Stomach (tissue), 9 donors: ENCODE results near the gene RERE. TPM values are rescaled to one million over a fixed set of nuclear protein-coding genes. Genes with fewer than 3 reads are reported as not detected.
A peak's percentile ranks its signal among the peaks of the same experiment; 100 is the strongest.

Experiments
- DNase-seq, 2 donors: peaks; one replicate each; pipeline versions ENCODE4 v3.0.0 to v3.0.0-alpha.2; 2013 to 2019
- H3K27ac ChIP-seq, 5 donors: fragments of 200-600 bp in 4 of 5; sonication (generic) in 4 of 5; one replicate each; pipeline ENCODE4 v1.5.1; 2013 to 2019; ENCODE audit warnings: mild to moderate bottlenecking in 1 of 5, moderate library complexity in 1 of 5
- H3K27me3 ChIP-seq, 3 donors: fragments of 200-600 bp; sonication (generic); one replicate each; pipeline ENCODE4 v1.5.1; 2017 to 2019; ENCODE audit warnings: mixed run types in 1 of 3
- H3K36me3 ChIP-seq, 4 donors: fragments of 200-600 bp; sonication (generic); 1 replicate in 3 of 4; 2 replicates in 1 of 4; pipeline ENCODE4 v1.5.1; 2016 to 2019
- H3K4me1 ChIP-seq, 4 donors: fragments of 200-600 bp; sonication (generic); one replicate each; pipeline ENCODE4 v1.5.1; 2016 to 2019
- H3K4me3 ChIP-seq, 4 donors: fragments of 200-600 bp; sonication (generic) in 3 of 4; one replicate each; pipeline ENCODE4 v1.5.1; 2016 to 2019; ENCODE audit warnings: mild to moderate bottlenecking in 1 of 4
- H3K9me3 ChIP-seq, 4 donors: fragments of 200-600 bp; sonication (generic); one replicate each; pipeline ENCODE4 v1.5.1; 2016 to 2019
- CTCF ChIP-seq, 7 experiments: fragments of 450-650 bp in 4 of 7; fragments of 200-600 bp in 3 of 7; sonication (generic) in 3 of 7; IDR thresholded peaks; one replicate each; pipeline ENCODE4 v1.5.1; 2016 to 2019; ENCODE audit warnings: antibody characterized with exemption in 7 of 7, control low read depth in 2 of 7, mild to moderate bottlenecking in 1 of 7
- EP300 ChIP-seq: sonication (generic); formaldehyde crosslinking; IDR thresholded peaks from one replicate; pipeline ENCODE4 v1.6.1; 2017; ENCODE audit warnings: antibody characterized with exemption
- POLR2A ChIP-seq, 4 donors: fragments of 450-650 bp; IDR thresholded peaks; one replicate each; pipeline ENCODE4 v1.6.1; 2016; ENCODE audit warnings: antibody characterized with exemption in 4 of 4, control low read depth in 2 of 4, mild to moderate bottlenecking in 1 of 4, moderate library complexity in 1 of 4
- POLR2AphosphoS5 ChIP-seq, 3 donors: sonication (generic); formaldehyde crosslinking; IDR thresholded peaks; one replicate each; pipeline ENCODE4 v1.6.1; 2016; ENCODE audit warnings: antibody characterized with exemption in 3 of 3
- WGBS, 5 donors: extraction: QIAGEN DNeasy Blood & Tissue Kit in 3 of 5; methylation state at CpG; one replicate each; pipeline versions ENCODE4 v1.1.5 to v1.1.7; 2013 to 2018; 5-methylcytosine and 5-hydroxymethylcytosine counted together
- intact Hi-C: fragments of 100-400 bp; cut with DNase I; formaldehyde crosslinking; loops from one replicate; pipeline ENCODE4 v1.15.1; 2023; ENCODE audit warnings: low total_unique reads
- polyA plus RNA-seq, 3 donors: library from polyadenylated mRNA; stranded (reverse); fragments of 200-250 nt; gene quantifications; one replicate each; pipeline ENCODE4 v1.2.3, GENCODE V29; 2013
- total RNA-seq, 5 donors: library from RNA; depleted of rRNA; stranded (reverse); fragments of >200 nt; gene quantifications; one replicate each; pipeline versions ENCODE4 v1.1.0 to v1.2.3, GENCODE V29; 2014 to 2016
- donor health status: healthy with polysubstance abuse.
- donor health status: Bipolar disorder and iron deficiency.
- donor health status: healthy.

RERE gene
- total and polyA plus RNA-seq, 8 donors: 15.6 to 198 (median 79.3) TPM

- Histone ChIP-seq H3K4me3 (no peak overlapping the region), H3K4me1 (peaks cover 38 to 69% (median 54%) of the 10 kb centered on the region in 4 donors), H3K9me3 (no peaks in the 10 kb centered on the region), H3K27ac (peak overlapping the region in 4 of 5 donors; percentile 61 to 84 (median 78)), H3K27me3 (no peaks in the 10 kb centered on the region), H3K36me3 (peaks cover 6 to 39% (median 25%) of the 10 kb centered on the region in 4 donors)
- DNase-seq: no peak
- intact Hi-C loops: no loop called here
- TF ChIP-seq POLR2AphosphoS5 (IDR thresholded peaks at IDR 0.05) (no peak), EP300 (no peak), CTCF (IDR thresholded peaks at IDR 0.05) (no peak), POLR2A (IDR thresholded peaks at IDR 0.05) (no peak)
- WGBS, 5 donors: 49 to 70% (median 54%) methylated on average over 2 of the region's 2 CpGs
Observed at GRCh38 chr1:8397511-8397910, 419.9 kb downstream of the RERE start.

GRCh38 chr1:8396786-8397406 lies 420.5 kb downstream of the RERE start:
- Histone ChIP-seq H3K36me3 (peaks cover 2 to 34% (median 22%) of the 10 kb centered on the region in 4 donors), H3K27me3 (no peaks in the 10 kb centered on the region), H3K27ac (peak overlapping the region; percentile 44 to 84 (median 73)), H3K9me3 (no peaks in the 10 kb centered on the region), H3K4me3 (no peak overlapping the region), H3K4me1 (peaks cover 39 to 76% (median 59%) of the 10 kb centered on the region in 4 donors)
- TF ChIP-seq POLR2AphosphoS5 (IDR thresholded peaks at IDR 0.05) (peak; percentile 62 to 91 (median 65)), POLR2A (IDR thresholded peaks at IDR 0.05) (no peak), CTCF (IDR thresholded peaks at IDR 0.05) (no peak), EP300 (peak; percentile 65)
- DNase-seq: no peak
- WGBS, 5 donors: 27 to 46% (median 44%) methylated on average over 4 of the region's 4 CpGs
- intact Hi-C loops: no loop called here

- intact Hi-C loops: no loop called here
- 51 to 64% (median 56%) methylated on average over 8 of the region's 8 CpGs for WGBS, 5 donors
- Histone ChIP-seq H3K4me3 (peak overlapping the region in 1 of 4 donors; percentile 13), H3K36me3 (peaks cover 0 to 34% (median 15%) of the 10 kb centered on the region in 4 donors), H3K4me1 (peaks cover 45 to 82% (median 66%) of the 10 kb centered on the region in 4 donors), H3K27ac (peak overlapping the region; percentile 18 to 84 (median 73)), H3K27me3 (no peaks in the 10 kb centered on the region), H3K9me3 (no peaks in the 10 kb centered on the region)
- TF ChIP-seq CTCF (IDR thresholded peaks at IDR 0.05) (no peak), POLR2AphosphoS5 (IDR thresholded peaks at IDR 0.05) (no peak), POLR2A (IDR thresholded peaks at IDR 0.05) (no peak), EP300 (no peak)
- no peak for DNase-seq
Observed at GRCh38 chr1:8396083-8396785, 421.2 kb downstream of the RERE start.

- intact Hi-C loops: no loop called here
- peaks cover 0 to 33% (median 11%) of the 10 kb centered on the region in 4 donors for H3K36me3 ChIP-seq
- peaks cover 48 to 90% (median 73%) of the 10 kb centered on the region in 4 donors for H3K4me1 ChIP-seq
- no peak for DNase-seq
- H3K27ac ChIP-seq: peak overlapping the region; percentile 18 to 84 (median 73)
- peak overlapping the region in 2 of 4 donors; percentile 5 to 13 for H3K4me3 ChIP-seq
- WGBS, 5 donors: 2 to 18% (median 9%) methylated on average over 2 of the region's 2 CpGs
- no peaks in the 10 kb centered on the region for H3K9me3 ChIP-seq
- no peak for TF ChIP-seq POLR2AphosphoS5 (IDR thresholded peaks at IDR 0.05)
- TF ChIP-seq POLR2A (IDR thresholded peaks at IDR 0.05): no peak
- no peak for TF ChIP-seq CTCF (IDR thresholded peaks at IDR 0.05)
- TF ChIP-seq EP300: no peak
- H3K27me3 ChIP-seq: no peaks in the 10 kb centered on the region
Observed at GRCh38 chr1:8395433-8395866, 422.0 kb downstream of the RERE start.
